SK-N-SH treated with all-trans-retinoic acid at 6 μM for 48 hours (cell line): Measurements from ENCODE around the gene EIF1AX.

Experiments used
- CSDC2 ChIP-seq: fragments of 250-450 bp; sonication (Bioruptor Pico); IDR thresholded peaks from 2 replicates; pipeline ENCODE4 v1.5.0; 2020; ENCODE audit warnings: mild to moderate bottlenecking, moderate library complexity
- ISL1 ChIP-seq: fragments of 250-450 bp; sonication (Bioruptor Pico); IDR thresholded peaks from 2 replicates; pipeline ENCODE4 v2.1.2; 2022; ENCODE audit warnings: mild to moderate bottlenecking, moderate library complexity
- TCF4 ChIP-seq: fragments of 250-450 bp; sonication (Bioruptor Pico); IDR thresholded peaks from 2 replicates; pipeline ENCODE4 v1.8.0; 2021; ENCODE audit warnings: mild to moderate bottlenecking, moderate library complexity, borderline replicate concordance
- TF ChIP-seq, protein P1 (sequence below): fragments of 250-450 bp; sonication (Bioruptor Pico); IDR thresholded peaks from 2 replicates; pipeline ENCODE4 v1.8.0; 2020; ENCODE audit warnings: mild to moderate bottlenecking, moderate library complexity, borderline replicate concordance
- TF ChIP-seq, protein P2 (sequence below): fragments of 250-450 bp; sonication (Bioruptor Pico); IDR thresholded peaks from 2 replicates; pipeline ENCODE4 v1.5.0; 2020; ENCODE audit warnings: mild to moderate bottlenecking, moderate library complexity

GRCh38 chrX:20140420-20140819, 1.2 kb downstream of the EIF1AX start:
- TF ChIP-seq ISL1 (no peak), TCF4 (CRISPR knock-in tag) (no peak), CSDC2 (CRISPR knock-in tag) (no peak)
- TF ChIP-seq, protein P1, sequence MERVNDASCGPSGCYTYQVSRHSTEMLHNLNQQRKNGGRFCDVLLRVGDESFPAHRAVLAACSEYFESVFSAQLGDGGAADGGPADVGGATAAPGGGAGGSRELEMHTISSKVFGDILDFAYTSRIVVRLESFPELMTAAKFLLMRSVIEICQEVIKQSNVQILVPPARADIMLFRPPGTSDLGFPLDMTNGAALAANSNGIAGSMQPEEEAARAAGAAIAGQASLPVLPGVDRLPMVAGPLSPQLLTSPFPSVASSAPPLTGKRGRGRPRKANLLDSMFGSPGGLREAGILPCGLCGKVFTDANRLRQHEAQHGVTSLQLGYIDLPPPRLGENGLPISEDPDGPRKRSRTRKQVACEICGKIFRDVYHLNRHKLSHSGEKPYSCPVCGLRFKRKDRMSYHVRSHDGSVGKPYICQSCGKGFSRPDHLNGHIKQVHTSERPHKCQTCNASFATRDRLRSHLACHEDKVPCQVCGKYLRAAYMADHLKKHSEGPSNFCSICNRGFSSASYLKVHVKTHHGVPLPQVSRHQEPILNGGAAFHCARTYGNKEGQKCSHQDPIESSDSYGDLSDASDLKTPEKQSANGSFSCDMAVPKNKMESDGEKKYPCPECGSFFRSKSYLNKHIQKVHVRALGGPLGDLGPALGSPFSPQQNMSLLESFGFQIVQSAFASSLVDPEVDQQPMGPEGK, result no peak
- TF ChIP-seq, protein P2, sequence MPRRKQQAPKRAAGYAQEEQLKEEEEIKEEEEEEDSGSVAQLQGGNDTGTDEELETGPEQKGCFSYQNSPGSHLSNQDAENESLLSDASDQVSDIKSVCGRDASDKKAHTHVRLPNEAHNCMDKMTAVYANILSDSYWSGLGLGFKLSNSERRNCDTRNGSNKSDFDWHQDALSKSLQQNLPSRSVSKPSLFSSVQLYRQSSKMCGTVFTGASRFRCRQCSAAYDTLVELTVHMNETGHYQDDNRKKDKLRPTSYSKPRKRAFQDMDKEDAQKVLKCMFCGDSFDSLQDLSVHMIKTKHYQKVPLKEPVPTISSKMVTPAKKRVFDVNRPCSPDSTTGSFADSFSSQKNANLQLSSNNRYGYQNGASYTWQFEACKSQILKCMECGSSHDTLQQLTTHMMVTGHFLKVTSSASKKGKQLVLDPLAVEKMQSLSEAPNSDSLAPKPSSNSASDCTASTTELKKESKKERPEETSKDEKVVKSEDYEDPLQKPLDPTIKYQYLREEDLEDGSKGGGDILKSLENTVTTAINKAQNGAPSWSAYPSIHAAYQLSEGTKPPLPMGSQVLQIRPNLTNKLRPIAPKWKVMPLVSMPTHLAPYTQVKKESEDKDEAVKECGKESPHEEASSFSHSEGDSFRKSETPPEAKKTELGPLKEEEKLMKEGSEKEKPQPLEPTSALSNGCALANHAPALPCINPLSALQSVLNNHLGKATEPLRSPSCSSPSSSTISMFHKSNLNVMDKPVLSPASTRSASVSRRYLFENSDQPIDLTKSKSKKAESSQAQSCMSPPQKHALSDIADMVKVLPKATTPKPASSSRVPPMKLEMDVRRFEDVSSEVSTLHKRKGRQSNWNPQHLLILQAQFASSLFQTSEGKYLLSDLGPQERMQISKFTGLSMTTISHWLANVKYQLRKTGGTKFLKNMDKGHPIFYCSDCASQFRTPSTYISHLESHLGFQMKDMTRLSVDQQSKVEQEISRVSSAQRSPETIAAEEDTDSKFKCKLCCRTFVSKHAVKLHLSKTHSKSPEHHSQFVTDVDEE (CRISPR knock-in tag), result no peak
